Neural progenitor cell (in vitro differentiated cells): ENCODE measurements around the gene DPF3.

Experiments used
- CTCF ChIP-seq: fragments of 200-600 bp; sonication (generic); IDR thresholded peaks from 2 replicates; pipeline ENCODE4 v1.5.1; 2017; ENCODE audit warnings: antibody characterized with exemption, mild to moderate bottlenecking
- EZH2 ChIP-seq: fragments of 200-600 bp; sonication (generic); IDR thresholded peaks from 2 replicates; pipeline ENCODE4 v1.6.1; 2017; ENCODE audit warnings: antibody characterized with exemption, mild to moderate bottlenecking, moderate library complexity
- EZH2phosphoT487 ChIP-seq: fragments of 200-600 bp; sonication (generic); IDR thresholded peaks from 2 replicates; pipeline ENCODE4 v1.6.1; 2017; ENCODE audit warnings: antibody characterized with exemption

- TF ChIP-seq CTCF (no peak), EZH2phosphoT487 (no peak), EZH2 (no peak)
Observed at GRCh38 chr14:72780751-72781150, 113.2 kb downstream of the DPF3 start.
